ENCODE results near the gene TXNDC12. TPM values are rescaled to one million over a fixed set of nuclear protein-coding genes. Genes with fewer than 3 reads are reported as not detected.

Gene TXNDC12
- total and polyA plus RNA-seq, 9 of the 15 experiments (the other 6 are each of a cell fraction or from before 2014, with no cell fraction given), result 17.0 to 60.8 (median 37.8) TPM

DNA sequence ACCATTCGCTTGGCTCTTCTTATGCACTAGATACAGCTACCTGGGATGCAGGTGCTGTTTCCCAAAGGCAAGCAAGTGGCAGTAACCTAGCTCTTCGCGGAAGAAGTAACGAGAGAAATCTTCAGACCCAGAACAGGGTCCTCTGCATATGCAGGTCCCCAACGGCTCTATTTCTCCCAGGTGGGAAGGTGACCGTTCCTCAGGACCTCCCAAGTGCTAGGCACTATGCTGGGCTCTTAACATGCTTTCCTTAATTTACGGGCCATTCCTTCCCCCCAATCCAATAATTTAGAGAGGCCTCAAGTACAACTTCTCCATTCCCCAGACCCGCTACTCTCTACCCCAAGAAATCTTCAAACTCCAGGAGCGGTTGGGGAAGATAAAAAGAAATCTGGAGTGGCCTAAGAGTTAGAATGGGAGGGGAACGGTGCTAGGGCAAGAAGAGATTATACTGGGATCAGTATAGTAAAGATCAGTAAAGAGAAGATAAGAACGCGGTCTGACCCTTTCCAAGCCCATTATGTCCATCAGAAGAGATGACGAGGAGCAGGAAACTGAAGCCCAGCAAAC lies 410 bp downstream of the TXNDC12 start (continued):
- TF ChIP-seq, protein P1, sequence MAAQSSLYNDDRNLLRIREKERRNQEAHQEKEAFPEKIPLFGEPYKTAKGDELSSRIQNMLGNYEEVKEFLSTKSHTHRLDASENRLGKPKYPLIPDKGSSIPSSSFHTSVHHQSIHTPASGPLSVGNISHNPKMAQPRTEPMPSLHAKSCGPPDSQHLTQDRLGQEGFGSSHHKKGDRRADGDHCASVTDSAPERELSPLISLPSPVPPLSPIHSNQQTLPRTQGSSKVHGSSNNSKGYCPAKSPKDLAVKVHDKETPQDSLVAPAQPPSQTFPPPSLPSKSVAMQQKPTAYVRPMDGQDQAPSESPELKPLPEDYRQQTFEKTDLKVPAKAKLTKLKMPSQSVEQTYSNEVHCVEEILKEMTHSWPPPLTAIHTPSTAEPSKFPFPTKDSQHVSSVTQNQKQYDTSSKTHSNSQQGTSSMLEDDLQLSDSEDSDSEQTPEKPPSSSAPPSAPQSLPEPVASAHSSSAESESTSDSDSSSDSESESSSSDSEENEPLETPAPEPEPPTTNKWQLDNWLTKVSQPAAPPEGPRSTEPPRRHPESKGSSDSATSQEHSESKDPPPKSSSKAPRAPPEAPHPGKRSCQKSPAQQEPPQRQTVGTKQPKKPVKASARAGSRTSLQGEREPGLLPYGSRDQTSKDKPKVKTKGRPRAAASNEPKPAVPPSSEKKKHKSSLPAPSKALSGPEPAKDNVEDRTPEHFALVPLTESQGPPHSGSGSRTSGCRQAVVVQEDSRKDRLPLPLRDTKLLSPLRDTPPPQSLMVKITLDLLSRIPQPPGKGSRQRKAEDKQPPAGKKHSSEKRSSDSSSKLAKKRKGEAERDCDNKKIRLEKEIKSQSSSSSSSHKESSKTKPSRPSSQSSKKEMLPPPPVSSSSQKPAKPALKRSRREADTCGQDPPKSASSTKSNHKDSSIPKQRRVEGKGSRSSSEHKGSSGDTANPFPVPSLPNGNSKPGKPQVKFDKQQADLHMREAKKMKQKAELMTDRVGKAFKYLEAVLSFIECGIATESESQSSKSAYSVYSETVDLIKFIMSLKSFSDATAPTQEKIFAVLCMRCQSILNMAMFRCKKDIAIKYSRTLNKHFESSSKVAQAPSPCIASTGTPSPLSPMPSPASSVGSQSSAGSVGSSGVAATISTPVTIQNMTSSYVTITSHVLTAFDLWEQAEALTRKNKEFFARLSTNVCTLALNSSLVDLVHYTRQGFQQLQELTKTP (IDR thresholded peaks at IDR 0.05; ENCODE audit: low read depth in 1 of 2, partially characterized antibody in 2 of 2), result no peak
- TF ChIP-seq BRD9 (IDR thresholded peaks at IDR 0.05; ENCODE audit: low read depth, partially characterized antibody) (no peak), ZSCAN29 (IDR thresholded peaks at IDR 0.05) (no peak), SOX6 (IDR thresholded peaks at IDR 0.05) (no peak), STAG1 (CRISPR knock-in tag; IDR thresholded peaks at IDR 0.05; ENCODE audit: borderline replicate concordance) (no peak), FUS (optimal IDR thresholded peaks at IDR 0.05; ENCODE audit: low read depth, low read length) (no peak), SMARCC2 (IDR thresholded peaks at IDR 0.05; ENCODE audit: low read depth) (no peak), ZFPM2 (CRISPR knock-in tag; IDR thresholded peaks at IDR 0.05) (no peak), GTF2A2 (tag; IDR thresholded peaks at IDR 0.05) (no peak), TAL1 (IDR thresholded peaks at IDR 0.05) (peak; percentile 51), ATF1 (CRISPR knock-in tag; IDR thresholded peaks at IDR 0.05) (no peak), ATF1 (tag; IDR thresholded peaks at IDR 0.05) (no peak), HDAC2 (IDR thresholded peaks at IDR 0.05) (0 out of 2 replicates have a peak, but pooled peaks have one; percentile 19), SIN3B (IDR thresholded peaks at IDR 0.05; ENCODE audit: low read depth) (0 out of 2 replicates have a peak, but pooled peaks have one; percentile 24)
- TF ChIP-seq, protein P2, sequence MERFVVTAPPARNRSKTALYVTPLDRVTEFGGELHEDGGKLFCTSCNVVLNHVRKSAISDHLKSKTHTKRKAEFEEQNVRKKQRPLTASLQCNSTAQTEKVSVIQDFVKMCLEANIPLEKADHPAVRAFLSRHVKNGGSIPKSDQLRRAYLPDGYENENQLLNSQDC (CRISPR knock-in tag; IDR thresholded peaks at IDR 0.05), result no peak
- TF ChIP-seq, protein P3, sequence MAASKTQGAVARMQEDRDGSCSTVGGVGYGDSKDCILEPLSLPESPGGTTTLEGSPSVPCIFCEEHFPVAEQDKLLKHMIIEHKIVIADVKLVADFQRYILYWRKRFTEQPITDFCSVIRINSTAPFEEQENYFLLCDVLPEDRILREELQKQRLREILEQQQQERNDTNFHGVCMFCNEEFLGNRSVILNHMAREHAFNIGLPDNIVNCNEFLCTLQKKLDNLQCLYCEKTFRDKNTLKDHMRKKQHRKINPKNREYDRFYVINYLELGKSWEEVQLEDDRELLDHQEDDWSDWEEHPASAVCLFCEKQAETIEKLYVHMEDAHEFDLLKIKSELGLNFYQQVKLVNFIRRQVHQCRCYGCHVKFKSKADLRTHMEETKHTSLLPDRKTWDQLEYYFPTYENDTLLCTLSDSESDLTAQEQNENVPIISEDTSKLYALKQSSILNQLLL (CRISPR knock-in tag; IDR thresholded peaks at IDR 0.05; ENCODE audit: borderline replicate concordance), result no peak
- TF ChIP-seq, protein P4, sequence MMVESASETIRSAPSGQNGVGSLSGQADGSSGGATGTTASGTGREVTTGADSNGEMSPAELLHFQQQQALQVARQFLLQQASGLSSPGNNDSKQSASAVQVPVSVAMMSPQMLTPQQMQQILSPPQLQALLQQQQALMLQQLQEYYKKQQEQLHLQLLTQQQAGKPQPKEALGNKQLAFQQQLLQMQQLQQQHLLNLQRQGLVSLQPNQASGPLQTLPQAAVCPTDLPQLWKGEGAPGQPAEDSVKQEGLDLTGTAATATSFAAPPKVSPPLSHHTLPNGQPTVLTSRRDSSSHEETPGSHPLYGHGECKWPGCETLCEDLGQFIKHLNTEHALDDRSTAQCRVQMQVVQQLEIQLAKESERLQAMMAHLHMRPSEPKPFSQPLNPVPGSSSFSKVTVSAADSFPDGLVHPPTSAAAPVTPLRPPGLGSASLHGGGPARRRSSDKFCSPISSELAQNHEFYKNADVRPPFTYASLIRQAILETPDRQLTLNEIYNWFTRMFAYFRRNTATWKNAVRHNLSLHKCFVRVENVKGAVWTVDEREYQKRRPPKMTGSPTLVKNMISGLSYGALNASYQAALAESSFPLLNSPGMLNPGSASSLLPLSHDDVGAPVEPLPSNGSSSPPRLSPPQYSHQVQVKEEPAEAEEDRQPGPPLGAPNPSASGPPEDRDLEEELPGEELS (CRISPR knock-in tag; IDR thresholded peaks at IDR 0.05; ENCODE audit: borderline replicate concordance), result no peak
- TF ChIP-seq, protein P5, sequence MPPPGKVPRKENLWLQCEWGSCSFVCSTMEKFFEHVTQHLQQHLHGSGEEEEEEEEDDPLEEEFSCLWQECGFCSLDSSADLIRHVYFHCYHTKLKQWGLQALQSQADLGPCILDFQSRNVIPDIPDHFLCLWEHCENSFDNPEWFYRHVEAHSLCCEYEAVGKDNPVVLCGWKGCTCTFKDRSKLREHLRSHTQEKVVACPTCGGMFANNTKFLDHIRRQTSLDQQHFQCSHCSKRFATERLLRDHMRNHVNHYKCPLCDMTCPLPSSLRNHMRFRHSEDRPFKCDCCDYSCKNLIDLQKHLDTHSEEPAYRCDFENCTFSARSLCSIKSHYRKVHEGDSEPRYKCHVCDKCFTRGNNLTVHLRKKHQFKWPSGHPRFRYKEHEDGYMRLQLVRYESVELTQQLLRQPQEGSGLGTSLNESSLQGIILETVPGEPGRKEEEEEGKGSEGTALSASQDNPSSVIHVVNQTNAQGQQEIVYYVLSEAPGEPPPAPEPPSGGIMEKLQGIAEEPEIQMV (tag; conservative IDR thresholded peaks at IDR 0.05; ENCODE audit: low read depth), result no peak
- TF ChIP-seq, protein P6, sequence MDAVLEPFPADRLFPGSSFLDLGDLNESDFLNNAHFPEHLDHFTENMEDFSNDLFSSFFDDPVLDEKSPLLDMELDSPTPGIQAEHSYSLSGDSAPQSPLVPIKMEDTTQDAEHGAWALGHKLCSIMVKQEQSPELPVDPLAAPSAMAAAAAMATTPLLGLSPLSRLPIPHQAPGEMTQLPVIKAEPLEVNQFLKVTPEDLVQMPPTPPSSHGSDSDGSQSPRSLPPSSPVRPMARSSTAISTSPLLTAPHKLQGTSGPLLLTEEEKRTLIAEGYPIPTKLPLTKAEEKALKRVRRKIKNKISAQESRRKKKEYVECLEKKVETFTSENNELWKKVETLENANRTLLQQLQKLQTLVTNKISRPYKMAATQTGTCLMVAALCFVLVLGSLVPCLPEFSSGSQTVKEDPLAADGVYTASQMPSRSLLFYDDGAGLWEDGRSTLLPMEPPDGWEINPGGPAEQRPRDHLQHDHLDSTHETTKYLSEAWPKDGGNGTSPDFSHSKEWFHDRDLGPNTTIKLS (IDR thresholded peaks at IDR 0.05; ENCODE audit: borderline replicate concordance, low read depth), result no peak
